ENCODE data around the gene LTO1. TPM values are rescaled to one million over a fixed set of nuclear protein-coding genes. Genes with fewer than 3 reads are reported as not detected.

The LTO1 gene
- total RNA-seq, 2 donors from 2014 or later = 23.2 to 32.2 TPM

GRCh38 chr11:69716099-69716498 is 40.9 kb upstream of the LTO1 start:
- Histone ChIP-seq H3K27ac (ENCODE audit: low read depth, low read length) (no peak overlapping the region), H3K4me1 (ENCODE audit: control insufficient read depth, insufficient read depth, low read length) (no peaks in the 10 kb centered on the region), H3K4me3 (ENCODE audit: low read length) (no peak overlapping the region), H3K9me3 (ENCODE audit: control insufficient read depth, low read length) (no peaks in the 10 kb centered on the region), H3K36me3 (ENCODE audit: control insufficient read depth, insufficient read depth, low read length) (no peaks in the 10 kb centered on the region), H3K27me3 (ENCODE audit: control insufficient read depth, insufficient read depth, low read length, poor library complexity, severe bottlenecking) (peaks cover 15% of the 10 kb centered on the region), H3K9ac (ENCODE audit: extremely low read depth, low read length, poor library complexity, severe bottlenecking) (no peak overlapping the region)
- Mint-ChIP-seq H3K27ac (no peak overlapping the region), H3K4me1 (no peaks in the 10 kb centered on the region), H3K9me3 (no peaks in the 10 kb centered on the region), H3K36me3 (ENCODE audit: low read depth) (no peaks in the 10 kb centered on the region), H3K4me3 (no peak overlapping the region), H3K27me3 (ENCODE audit: insufficient read depth) (peaks cover 15% of the 10 kb centered on the region)
- no peak for TF ChIP-seq CTCF (conservative IDR thresholded peaks at IDR 0.05)
- WGBS, 2 experiments (ENCODE audit: insufficient coverage in 1 of 2, insufficient read length in 1 of 2) = 91 to 100% methylated on average over 5 to 11 of the region's 11 CpGs
- no peak for DNase-seq

GRCh38 chr11:69715446-69715845 is 40.3 kb upstream of the LTO1 start:
- no peak for DNase-seq
- Mint-ChIP-seq H3K27ac (no peak overlapping the region), H3K9me3 (no peaks in the 10 kb centered on the region), H3K27me3 (ENCODE audit: insufficient read depth) (peaks cover 13% of the 10 kb centered on the region), H3K4me1 (no peaks in the 10 kb centered on the region), H3K4me3 (no peak overlapping the region), H3K36me3 (ENCODE audit: low read depth) (no peaks in the 10 kb centered on the region)
- H3K4me3 ChIP-seq (ENCODE audit: low read length) = no peak overlapping the region
- H3K27ac ChIP-seq (ENCODE audit: low read depth, low read length) = no peak overlapping the region
- no peak for TF ChIP-seq CTCF (conservative IDR thresholded peaks at IDR 0.05)
- no peaks in the 10 kb centered on the region for H3K4me1 ChIP-seq (ENCODE audit: control insufficient read depth, insufficient read depth, low read length)
- H3K9me3 ChIP-seq (ENCODE audit: control insufficient read depth, low read length) = no peaks in the 10 kb centered on the region
- no peaks in the 10 kb centered on the region for H3K36me3 ChIP-seq (ENCODE audit: control insufficient read depth, insufficient read depth, low read length)
- 91 to 94% methylated on average over 19 of the region's 19 CpGs for WGBS, 2 experiments (ENCODE audit: insufficient coverage in 1 of 2, insufficient read length in 1 of 2)
- H3K9ac ChIP-seq (ENCODE audit: extremely low read depth, low read length, poor library complexity, severe bottlenecking) = no peak overlapping the region
- peaks cover 15% of the 10 kb centered on the region for H3K27me3 ChIP-seq (ENCODE audit: control insufficient read depth, insufficient read depth, low read length, poor library complexity, severe bottlenecking)

GRCh38 chr11:69711822-69712801 is 37.0 kb upstream of the LTO1 start:
- no peaks in the 10 kb centered on the region for H3K27me3 ChIP-seq (ENCODE audit: control insufficient read depth, insufficient read depth, low read length, poor library complexity, severe bottlenecking)
- H3K4me1 ChIP-seq (ENCODE audit: control insufficient read depth, insufficient read depth, low read length) = no peaks in the 10 kb centered on the region
- Mint-ChIP-seq H3K4me3 (no peak overlapping the region), H3K36me3 (ENCODE audit: low read depth) (no peaks in the 10 kb centered on the region), H3K27ac (no peak overlapping the region), H3K9me3 (no peaks in the 10 kb centered on the region), H3K4me1 (peaks cover 6% of the 10 kb centered on the region), H3K27me3 (ENCODE audit: insufficient read depth) (peaks cover 4% of the 10 kb centered on the region)
- H3K36me3 ChIP-seq (ENCODE audit: control insufficient read depth, insufficient read depth, low read length) = no peaks in the 10 kb centered on the region
- TF ChIP-seq CTCF (conservative IDR thresholded peaks at IDR 0.05) = no peak
- no peak overlapping the region for H3K27ac ChIP-seq (ENCODE audit: low read depth, low read length)
- peak; percentile 59 for DNase-seq
- no peaks in the 10 kb centered on the region for H3K9me3 ChIP-seq (ENCODE audit: control insufficient read depth, low read length)
- 85 to 88% methylated on average over 24 to 28 of the region's 28 CpGs for WGBS, 2 experiments (ENCODE audit: insufficient coverage in 1 of 2, insufficient read length in 1 of 2)
- no peak overlapping the region for H3K4me3 ChIP-seq (ENCODE audit: low read length)
- H3K9ac ChIP-seq (ENCODE audit: extremely low read depth, low read length, poor library complexity, severe bottlenecking) = no peak overlapping the region
